ENCODE results near the gene GPR27.

GPR27 gene

DNA sequence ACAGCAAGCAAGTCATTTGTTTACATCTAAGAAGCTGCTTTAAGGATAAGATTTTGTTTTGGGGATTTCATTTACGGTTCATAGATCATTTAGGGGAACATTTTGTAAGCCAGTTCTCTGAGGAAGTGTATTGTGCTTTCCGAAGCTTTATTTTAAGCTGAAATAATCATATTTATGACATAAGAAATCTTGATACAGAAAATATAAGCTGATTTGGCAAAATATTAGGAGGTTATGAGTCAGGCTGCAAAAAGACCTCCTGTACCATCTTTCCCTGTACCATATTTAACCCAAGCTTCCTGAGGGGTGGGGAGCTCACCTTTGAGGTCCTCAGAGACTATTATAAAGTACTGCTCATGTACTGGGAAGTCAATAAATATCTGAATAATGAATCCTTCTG is 20.3 kb upstream of the GPR27 start:
- DNase-seq, result no peak

DNA sequence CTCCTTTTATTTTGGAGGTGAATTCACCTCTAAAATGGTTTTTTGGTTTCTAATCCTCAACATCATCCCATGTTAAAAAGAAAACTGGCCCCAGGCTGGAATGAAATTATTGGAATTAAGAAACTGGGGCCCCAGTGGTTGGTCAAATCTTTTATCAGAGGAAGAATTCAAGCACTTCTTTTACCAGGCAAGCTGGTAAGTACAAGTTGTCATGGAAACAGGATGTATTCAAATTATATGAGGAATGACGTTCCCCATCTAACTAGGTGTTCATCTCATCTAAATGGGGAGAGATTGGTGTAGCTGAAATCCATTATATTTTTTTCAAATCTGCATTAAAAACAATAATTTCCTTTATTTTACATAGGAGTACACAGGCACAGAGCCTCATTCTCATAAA is 18.8 kb upstream of the GPR27 start:
- DNase-seq, result no peak

DNA sequence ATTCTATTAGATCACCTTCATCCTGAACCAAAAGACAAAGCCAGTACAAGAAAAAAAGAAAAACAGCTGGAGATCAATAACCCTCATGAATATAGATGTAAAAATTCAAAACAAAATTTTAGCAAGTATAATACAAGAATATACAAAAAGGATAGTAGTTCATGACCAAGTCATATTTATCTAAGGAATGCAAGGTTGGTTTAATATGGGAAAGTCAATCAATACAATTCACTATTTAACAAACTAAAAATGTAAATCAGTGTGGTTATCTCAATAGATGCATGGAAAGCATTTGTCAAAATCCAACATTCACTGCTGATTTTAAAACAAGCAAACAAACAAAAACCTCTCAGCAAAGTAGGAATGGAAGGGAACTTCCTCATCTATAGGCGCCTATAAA is 11.0 kb upstream of the GPR27 start:
- no peak for DNase-seq

DNA sequence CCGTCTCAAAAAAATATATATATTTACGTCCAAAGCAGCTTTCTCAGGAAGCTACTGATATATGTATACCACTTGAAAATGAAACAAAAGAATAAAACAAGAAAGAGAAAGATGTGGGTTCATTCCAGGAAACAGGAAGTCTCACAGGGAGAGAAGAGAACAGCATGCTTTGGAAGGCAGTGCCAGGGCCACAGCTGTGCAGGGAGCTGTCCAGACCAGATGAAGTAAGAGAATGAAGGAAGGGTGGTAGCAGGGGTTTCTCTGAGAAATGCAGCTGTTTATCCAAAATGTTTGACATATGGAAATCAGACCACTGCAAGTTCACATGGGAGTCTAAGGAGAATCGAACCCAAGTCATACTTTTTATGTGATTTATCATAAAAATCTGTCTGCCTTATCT is 8.9 kb upstream of the GPR27 start:
- no peak for DNase-seq

DNA sequence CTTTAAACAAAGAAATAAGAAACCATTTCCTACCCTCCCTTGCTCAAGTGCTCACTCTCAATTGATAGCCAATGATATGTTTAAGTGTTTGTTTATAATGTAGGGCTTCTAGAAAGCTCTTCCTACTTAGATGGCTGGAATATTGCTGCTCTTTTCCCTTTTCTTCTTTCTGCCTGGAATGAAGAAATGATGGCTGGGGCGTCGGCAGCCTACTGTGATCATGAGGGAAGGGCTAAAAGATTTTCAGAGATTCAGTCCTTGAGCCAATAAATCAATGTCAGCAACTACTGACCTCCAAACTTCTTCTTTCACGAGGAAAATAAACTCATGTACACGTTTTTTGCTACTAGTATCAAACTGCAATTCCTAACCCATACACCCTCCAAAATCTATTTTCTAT is 2.1 kb upstream of the GPR27 start:
- no peak for DNase-seq

DNA sequence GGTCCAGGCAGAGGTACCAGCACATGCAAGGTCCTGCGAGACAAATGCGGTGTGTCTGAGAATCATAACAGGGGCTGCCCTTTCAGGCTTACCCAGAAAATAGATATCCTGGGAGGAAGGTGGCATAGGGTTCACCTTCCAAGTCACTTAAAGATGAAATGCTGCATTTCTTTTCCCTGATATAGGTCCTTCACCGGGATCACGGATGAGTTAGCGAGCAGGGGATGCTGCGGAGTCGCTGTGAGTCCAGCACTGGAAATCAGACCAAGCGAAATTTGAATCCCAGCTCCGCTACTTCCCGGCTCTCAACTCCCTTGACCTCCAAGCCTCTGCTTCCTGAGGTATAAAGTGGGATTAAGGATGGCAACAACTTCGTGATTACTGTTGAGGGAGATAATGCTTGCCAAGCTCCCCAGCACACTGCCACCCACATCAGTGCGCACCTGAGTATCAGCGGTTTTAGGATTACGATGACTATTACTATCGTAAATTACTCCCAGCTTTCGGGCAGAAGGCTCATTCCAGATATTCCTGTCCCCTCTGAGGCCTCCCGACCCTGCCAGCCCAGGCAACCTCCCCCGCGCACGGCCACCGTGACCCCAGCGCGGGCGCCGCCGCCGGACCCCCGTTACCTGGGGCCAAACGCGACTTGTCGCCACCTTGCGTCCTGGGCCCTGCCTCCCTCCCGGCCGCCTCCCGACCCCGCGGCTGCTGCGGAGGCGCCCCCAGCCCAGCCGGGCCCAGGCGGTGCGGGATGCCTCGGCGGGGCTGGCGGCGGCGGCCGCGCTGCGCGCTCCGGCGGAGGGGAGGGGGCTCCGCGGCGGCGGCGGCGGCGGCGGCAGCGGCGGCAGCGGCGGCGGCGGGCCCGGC is 589 bp upstream of the GPR27 start:
- peak; percentile 35 for DNase-seq

DNA sequence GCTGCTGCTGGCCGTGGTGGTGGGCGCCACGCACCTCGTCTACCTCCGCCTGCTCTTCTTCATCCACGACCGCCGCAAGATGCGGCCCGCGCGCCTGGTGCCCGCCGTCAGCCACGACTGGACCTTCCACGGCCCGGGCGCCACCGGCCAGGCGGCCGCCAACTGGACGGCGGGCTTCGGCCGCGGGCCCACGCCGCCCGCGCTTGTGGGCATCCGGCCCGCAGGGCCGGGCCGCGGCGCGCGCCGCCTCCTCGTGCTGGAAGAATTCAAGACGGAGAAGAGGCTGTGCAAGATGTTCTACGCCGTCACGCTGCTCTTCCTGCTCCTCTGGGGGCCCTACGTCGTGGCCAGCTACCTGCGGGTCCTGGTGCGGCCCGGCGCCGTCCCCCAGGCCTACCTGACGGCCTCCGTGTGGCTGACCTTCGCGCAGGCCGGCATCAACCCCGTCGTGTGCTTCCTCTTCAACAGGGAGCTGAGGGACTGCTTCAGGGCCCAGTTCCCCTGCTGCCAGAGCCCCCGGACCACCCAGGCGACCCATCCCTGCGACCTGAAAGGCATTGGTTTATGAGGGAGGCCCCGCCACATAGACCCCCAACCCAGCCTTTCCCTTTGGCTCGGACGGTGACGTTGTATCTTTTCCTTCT is 1.1 kb downstream of the GPR27 start:
- no peak for DNase-seq

DNA sequence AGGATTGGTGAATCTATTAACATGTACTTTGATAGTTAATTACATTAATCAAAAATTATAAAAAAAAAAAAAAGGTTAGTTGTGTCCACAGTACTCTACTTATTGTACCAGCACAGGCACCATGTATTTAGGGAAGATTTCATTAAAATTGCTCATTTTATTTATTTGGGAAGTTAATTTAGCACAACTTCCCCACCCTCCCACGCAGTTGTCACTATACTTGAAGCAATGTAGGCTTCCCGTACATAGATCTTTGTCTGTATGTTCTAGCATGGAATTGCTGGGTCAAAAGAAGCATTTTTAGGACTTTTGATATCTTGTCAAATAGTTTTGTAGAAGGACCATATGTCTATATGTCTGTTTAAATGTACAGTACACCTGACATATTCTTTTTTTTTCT is 4.4 kb downstream of the GPR27 start:
- no peak for DNase-seq

DNA sequence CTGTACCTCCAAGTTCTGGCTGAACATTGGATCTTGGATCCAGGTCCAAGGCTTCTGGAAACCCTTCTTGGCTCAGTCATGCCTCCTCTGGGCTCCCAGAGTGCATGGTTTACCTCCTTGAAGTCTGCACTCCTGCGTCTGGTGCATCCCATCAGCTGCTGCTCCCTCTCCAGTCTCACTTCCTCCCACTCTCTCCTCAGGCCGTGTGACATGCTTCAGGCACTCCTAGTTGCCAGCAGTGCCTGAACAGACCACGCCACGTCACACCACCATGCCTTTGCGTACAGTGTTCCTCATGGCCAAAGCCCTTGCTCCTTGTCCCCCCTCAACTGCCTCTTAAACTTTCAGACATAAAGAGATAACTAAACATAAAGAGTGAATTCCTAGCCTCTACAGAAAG is 5.7 kb downstream of the GPR27 start:
- DNase-seq, result no peak

DNA sequence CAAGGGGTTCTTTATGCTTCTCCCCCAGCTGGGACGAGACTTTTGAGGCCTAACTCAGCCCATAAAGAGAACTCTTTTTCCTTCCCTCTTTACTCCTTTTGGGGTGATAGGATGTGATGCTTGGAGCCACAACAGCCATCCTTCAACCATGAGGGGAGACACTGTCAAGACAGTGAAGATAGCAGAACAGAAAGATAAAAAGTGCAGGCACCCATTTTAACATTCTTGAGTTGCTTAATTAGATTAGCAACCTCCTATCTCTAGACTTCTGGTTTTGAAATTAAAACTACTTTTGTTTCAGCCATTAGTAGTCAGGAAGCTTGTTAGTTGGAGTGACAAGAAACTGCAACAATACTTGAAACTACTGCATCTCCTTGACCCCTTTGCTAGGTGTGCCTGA is 6.5 kb downstream of the GPR27 start:
- no peak for DNase-seq

DNA sequence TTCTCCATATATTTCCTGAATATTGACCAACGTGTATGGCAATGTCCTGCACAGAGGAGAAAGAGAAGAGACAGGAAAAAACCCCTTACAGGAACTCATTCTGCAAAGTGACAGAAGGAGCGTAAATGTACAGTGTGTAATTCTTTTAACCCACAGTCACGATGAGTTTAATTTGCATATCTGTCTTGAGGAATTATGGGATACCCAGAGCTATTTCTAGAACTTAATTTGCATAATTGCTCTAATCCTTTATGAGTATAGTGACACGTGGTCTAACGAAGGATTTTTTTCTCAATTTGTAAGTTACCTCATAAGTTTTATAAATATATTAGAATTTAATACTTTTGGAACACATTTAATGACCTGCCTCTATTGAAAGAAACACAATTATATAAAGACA is 9.8 kb downstream of the GPR27 start:
- no peak for DNase-seq

DNA sequence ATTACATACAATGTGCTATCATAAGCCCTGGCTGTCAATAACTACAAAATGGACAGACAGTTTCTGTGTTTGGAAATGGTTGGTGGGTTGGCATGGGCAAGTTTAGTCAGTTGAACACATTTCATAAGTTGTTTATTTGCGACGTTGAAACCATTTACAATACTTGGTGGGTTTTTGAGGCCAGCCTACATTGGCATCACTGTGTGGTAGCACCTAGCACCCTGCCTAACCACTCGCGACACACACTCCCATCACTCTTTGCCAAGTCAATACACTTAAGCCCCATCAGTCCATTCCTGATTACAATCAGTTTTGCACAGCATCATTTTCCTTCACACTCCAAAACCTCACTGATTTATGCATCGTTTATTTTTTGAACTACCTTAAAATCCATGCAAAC is 17.5 kb downstream of the GPR27 start:
- no peak for DNase-seq

DNA sequence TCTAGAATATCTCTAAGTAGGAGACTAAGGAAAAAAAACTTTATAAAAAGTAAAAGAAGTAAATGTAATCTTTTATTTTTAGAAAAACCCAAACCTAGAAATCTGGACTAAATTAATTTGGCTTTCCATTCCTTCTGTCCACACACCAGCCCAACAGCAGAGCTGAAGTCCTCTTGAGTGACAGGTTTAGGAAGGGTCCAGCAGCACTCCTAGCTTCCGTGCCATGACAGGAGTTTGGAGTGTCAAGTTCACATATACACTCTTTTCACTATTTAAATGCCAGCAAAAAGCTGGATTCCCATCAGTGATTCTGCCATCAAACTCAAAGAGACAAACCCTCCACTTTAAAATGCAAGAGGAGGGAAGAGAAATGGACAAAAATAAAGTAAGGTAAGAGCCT is 18.2 kb downstream of the GPR27 start:
- no peak for DNase-seq

DNA sequence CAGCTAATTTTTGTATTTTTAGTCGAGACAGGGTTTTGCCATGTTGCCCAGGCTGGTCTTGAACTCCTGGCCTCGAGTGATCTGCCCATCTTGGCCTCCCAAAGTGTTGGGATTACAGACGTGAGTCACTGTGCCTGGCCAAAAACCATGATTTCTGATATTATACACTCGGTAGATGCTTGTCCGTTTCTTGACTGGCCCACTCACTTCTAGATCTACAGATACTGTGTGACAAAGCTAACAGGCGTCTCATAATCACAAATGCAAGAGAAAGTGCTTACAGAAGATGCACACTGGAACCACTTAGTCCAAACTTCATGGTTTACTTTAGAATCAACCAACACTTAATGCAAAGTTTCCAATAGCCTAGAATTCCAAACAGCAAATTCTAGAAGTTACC is 22.9 kb downstream of the GPR27 start:
- no peak for DNase-seq

DNA sequence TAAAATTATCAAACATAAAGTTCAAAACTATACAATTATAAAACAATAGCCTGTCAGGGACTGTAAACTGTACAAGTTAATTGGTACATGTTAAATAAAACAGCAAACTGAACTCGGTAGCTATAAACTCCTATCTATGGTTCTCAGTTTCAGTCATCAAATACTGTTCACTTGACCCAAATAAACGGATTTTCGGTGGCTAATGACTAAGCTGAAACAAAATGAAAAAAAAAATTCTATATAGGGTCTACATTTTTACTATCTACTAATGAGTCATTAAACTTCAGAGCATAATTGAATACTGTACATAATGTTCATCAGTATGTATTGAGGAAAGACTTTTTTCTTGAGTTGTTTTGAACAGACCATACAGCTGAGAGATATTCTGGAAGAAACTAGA is 24.7 kb downstream of the GPR27 start:
- no peak for DNase-seq

DNA sequence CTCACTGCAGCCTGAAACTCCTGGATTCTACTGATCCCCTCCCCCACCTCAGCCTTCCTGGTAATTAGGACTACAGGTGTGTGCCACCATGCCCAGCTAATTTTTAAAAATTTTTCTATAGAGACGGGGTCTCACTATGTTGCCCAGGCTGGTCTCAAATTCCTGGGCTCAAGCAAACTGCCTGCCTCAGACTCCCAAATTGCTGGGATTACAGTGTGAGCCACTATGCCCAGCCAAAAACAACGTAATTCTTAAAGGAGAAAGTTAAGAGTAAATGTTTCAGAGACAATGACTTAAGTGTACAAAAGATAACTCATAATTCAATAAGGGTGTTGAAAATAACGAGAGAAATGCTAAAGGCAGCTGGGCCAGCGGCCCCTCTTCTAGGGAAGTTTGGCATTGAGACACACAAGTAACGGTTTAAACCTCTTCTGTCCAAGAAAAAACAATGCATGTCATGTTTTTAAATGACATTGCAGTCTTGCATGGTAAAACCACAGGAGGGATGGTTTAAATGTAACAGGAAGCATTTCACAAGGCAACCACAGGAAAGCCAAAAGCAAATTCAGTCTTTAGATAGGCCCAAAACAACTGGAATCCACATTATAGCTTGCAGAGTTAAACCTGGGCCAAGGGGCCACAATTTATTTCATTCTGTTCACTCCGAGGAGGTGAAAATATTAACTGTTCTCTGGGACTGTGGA is 26.2 kb downstream of the GPR27 start:
- DNase-seq, result no peak

DNA sequence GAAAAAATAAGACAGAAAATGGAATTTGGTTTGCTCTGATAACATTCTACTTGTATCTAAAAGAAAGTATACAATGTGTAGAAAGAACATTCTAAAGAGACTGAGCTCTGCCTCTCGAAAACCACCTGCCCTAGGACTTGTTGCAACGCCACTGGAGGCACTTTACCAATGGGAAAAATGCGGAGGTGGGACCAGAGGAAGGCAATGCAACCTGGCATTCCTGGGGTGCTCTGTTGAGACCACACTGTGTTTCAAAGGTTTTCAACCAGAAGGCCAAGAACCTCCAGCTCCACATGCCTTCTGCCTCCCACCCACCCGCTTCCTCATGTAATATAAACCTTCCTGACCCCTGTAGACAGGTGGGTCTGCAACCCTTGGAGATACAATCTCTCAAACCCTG is 26.8 kb downstream of the GPR27 start:
- no peak for DNase-seq

DNA sequence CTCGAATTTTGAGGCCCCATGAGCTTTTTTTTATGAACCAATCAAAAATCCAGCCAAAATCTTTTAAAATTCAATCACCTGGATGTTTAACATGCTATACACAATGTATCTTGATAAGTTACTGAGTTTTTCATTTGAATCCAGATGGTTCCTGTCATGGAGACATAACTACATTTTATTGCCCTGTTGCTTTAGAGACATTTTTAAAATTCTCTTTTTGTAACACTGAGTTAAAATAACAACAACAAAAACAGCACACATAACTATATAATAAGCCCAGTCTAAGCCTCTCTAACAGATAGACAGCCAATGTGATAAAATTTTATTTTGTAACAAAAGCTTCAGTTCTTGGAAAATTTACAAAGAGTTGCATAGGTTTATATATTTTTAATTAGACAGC is 29.5 kb downstream of the GPR27 start:
- DNase-seq, result no peak

DNA sequence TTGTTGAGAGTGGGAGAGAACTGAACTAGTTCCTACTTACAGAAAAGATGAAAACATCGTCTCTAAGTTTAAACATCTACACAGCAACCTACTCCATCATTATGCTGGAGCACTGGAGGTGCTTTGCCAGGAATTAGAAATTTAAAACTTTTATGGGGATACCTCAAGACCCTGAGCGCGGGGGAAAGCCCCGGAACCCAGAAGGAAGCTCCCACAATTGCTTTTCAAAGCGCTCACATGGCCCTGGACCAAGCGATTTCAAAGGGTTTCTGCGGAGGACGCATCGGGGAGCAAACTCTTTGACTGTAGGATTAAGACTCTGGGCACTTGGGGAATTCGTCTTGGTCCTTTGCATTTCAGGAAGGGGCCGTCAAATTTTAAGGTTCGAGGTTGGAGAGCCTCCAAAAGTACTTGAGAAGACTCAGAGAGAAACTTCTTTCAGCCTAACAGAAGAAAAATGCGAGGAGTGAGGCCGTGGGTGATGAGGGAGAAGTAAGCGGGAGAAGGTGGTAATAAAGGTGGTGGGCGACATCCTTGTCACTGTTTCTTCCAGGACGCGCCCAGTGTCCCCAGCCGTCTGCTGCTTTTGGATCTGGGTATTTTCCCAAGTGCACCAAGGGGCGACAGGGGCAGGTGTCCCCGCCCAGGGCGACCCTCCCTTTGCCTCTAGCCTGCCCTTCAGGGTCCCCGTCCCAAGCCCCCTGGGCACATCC is 30.7 kb downstream of the GPR27 start:
- no peak for DNase-seq

DNA sequence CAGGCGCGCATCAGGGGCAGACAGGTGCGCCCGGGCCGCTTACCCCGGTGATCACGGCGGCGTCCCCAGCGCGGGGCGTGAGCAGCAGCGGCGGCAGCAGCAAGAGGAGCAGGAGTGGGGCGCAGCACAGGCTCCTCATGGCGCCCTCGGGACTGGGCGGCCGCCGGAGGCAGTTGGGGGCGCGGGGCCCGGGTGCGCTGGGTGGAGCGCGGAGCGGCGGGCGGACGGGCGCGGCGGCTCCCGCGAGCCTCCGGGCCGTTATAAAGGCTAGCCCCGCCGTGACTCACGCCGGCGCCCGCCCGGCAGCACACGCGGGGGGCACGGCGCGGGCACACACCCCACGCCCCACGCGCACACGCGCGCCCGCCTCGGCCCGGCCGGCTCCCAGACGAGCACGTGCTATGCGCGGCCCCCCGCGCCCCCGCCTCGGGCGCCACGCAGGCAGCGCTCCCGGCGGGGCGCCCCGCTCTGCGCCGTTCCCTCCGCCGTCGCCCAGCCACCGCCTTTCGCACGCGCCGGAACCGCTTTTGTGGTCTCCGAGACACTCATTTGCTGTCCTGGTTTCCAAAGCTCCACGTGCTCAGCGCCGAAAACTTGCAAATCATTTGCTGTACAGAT is 31.4 kb downstream of the GPR27 start, which contains the start of gene PROK2:
PROK2 (minus strand) TSS at position 235 of the 618 bp plus-strand sequence; CDS start at position 139, 96 bp downstream.
- peak; percentile 28 for DNase-seq

DNA sequence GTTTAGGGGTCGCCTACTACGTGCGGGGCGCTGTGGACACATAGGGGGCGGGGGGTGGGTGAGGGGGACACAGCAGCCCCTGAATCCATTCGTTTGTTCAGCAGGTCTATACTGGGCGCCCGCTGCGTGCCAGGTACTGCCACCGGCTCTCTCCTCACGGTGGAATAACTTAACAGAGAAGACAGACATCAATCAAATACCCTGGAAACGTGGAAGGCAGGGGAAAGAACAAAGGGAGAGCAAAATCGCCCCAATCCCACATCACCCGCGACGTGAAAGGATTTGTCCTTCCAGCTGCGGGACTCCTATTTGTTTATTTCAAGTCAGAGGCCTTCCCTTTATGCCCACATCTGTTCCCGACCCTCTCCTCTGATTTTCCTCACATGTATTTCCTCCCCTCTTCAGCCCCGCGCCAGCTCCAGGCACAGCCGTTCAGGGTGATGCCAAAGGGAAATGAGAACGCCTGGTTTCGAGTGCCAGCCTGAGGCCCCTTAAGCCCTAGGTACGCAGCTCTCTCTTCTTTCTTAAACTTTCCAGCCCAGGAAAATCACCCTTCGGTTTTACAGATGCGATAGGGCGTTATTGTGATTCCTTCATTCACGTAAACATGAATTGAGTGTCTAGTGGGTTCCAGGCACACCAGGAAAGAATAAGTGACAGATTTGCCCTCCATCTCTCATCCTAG is 32.0 kb downstream of the GPR27 start:
- no peak for DNase-seq

DNA sequence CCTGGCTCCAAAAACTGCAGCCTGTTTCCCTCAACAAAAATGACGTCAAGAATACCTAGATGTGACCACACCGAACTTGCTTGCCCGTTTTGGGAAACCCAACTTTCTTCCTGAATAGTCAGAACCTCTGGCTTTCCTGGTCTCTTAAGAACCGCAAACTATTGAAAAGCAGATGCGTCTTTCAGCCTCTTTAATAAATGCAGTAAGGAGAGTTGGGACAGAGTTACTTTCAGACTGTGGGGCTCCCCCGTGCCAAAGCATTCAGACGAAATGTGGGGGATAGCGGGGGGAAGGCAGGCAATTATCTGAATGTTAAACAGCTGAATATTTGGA is 32.5 kb downstream of the GPR27 start:
- DNase-seq, result no peak

All from NCI-H345 (cell line).